HG02588 (cell line): ENCODE results near the gene CCR6.

Source experiments
- ATAC-seq: cut with Tn5 transposase; IDR thresholded peaks from one replicate; pipeline ENCODE4 v1.9.1; 2021; ENCODE audit warnings: mild to moderate bottlenecking, moderate library complexity; ENCODE audit not compliant: unreplicated experiment

CCR6 gene

GRCh38 chr6:167097770-167098169 is 25.1 kb upstream of the CCR6 start:
- ATAC-seq, result no peak

- no peak for ATAC-seq
These were observed 24.1 kb upstream of the CCR6 start for GRCh38 chr6:167098825-167099225.

DNA sequence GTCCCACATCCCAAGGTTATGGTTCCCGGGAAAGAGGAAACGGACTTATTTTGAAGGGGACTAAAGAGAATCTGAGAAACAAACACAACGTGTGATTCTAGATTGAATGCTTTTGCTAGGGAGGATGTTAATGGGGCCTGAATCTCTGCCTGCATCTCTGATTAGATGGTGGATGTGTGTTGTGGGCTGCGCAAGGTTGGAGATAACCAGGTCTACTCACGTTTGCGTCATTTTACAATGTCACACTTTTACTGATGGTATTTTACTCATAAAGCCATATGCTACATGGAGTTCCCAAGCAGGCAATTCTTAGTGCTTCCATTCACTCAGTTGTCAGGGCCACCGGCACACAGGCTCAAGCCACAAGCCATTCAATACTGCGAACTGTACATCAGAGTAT is 23.2 kb upstream of the CCR6 start:
- no peak for ATAC-seq

DNA sequence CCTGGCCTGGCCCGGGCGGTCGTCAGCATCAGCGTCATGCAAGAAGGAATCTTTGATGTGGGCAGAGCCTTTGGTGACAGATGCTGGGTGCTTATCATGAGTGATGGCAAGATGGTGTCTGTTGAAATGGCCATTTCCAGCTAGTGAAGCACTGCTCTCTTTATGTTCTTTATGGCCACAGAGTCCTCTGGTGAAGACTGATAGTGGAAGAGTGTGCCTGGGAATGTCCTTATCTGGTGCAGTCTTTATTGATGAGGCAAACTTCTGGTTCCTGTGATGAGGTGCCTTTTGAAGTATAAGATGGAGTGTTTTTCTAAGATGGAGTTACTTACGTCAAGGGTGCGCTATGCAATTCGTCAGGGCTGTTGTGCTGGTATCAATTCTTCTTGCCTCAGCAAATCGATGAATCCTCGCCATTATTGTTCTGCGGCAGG is 22.6 kb upstream of the CCR6 start:
- no peak for ATAC-seq

DNA sequence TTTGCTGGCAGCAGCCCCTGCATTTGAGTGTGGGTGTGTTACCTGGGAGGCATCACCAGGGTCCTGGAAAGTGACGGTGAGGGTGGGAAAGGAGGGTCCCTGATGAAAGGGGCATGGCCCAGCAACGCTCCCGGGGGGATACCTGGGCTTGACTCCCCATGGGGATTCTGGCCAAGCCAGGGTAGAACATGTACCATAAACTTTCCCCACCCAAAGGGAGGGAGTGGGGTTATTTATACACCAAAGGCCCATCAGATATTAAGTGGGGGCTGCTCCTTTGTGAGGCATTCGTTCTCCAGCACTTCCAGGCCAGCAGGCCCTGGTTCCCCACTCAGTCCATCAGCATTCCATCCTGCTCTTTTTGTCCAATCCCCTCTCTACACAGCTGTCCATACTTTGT is 20.6 kb upstream of the CCR6 start:
- no peak for ATAC-seq

- peak; percentile 97 for ATAC-seq
These were observed 19.6 kb upstream of the CCR6 start for GRCh38 chr6:167103041-167103891.

GRCh38 chr6:167104388-167104787 is 18.5 kb upstream of the CCR6 start:
- no peak for ATAC-seq

GRCh38 chr6:167105060-167105459 is 17.8 kb upstream of the CCR6 start:
- ATAC-seq, result no peak

GRCh38 chr6:167106406-167106805 is 16.5 kb upstream of the CCR6 start:
- no peak for ATAC-seq

DNA sequence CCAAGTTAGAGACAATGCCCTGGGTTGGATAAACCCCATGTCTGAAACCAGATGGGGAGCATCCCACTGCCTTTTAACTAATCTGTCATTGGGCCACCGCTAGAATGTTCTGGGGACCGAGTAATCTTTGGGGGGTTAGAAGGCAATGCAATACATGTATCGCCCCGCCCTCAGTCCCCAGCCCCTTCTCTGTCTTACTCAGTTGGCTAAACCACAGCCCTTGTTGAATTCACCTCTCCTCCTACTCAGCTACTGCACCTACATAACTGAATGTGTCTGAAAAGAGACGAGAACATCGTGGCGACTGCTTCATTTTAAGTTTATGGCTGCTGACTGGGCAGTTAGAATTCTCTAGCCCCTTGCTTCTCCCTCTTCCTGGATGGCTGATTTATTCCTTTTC is 15.1 kb upstream of the CCR6 start:
- ATAC-seq, result no peak

DNA sequence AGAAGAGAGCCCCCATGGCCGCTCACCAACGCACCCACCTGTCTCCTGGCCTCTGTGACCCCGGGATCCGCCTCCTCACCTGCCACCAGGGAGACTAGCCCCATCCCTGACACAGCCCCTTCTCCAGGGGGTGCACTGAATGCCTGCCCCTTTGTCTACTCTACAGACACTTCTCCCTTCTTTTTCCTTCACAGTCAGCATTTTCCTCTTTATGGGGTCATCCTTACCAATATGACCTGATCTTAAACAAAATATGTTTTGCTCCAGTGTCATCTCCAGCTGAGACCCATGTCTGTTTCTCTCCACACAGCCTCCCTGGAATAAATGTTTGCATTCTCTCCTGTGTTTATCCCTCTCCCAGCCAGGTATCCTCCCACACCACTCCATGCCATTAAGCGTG is 14.6 kb upstream of the CCR6 start:
- no peak for ATAC-seq

GRCh38 chr6:167109651-167110050 is 13.2 kb upstream of the CCR6 start:
- no peak for ATAC-seq

DNA sequence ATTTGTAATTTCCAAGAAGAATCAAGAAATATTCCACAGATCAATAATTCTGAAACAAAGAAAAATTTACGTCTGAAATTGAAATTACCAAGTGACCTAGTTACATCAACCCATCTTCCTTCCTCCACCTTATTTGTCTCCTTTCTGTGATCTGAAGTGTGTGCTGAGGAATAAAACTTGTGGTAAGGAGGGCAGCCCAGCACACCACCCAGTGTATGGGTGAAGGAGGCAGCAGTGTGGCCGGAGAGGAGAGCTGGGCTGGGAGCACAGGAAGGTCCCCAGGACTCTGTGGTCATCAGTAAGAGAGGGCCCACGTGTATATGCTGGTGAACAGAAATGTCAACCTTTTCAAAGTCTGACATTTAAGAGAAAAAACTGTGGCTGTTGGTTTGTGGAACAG is 11.3 kb upstream of the CCR6 start:
- no peak for ATAC-seq

DNA sequence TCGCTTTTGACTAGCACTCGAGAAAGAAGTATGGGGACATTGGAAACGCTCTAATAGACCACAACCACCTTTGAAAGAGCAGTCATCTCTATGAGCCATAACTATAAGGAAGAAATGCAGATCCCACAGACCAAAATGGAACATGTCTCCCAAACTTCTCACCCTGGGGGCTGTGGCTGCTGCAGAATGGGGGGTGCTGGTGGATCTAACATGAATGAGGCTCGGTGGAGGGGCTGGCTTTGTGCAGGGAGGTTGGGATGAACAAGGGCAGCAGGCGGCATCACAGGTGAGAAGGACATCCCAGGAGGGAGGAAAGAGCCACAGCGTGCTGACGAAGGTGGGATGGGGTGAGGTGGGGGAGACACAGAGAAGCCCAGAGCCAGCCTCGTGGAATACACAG is 10.5 kb upstream of the CCR6 start:
- no peak for ATAC-seq

GRCh38 chr6:167113047-167113754 is 9.7 kb upstream of the CCR6 start:
- peak; percentile 47 for ATAC-seq

GRCh38 chr6:167113935-167114910 is 8.7 kb upstream of the CCR6 start:
- peak; percentile 88 for ATAC-seq

GRCh38 chr6:167115054-167115453 is 7.8 kb upstream of the CCR6 start:
- ATAC-seq, result no peak

GRCh38 chr6:167116109-167116837 is 6.6 kb upstream of the CCR6 start:
- ATAC-seq, result no peak

DNA sequence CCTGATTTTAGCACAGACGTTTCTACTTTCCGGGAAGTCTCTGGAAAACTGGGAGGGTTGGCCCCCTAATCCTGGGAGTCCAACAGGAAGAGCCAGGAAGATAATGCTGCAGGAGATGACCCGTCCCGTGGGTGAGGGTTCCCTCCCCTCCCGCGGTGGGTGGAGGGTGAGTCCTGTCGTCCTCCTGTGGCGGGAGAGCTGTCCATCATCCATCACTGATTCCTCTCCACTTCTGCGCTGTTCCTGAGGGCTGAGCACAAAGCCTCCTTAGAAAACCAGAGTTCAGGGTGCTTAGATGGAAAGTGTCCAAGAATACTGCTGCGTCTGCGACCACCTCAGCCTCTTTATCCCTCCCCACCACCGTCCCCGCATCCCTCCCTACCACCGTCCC is 6.1 kb upstream of the CCR6 start:
- ATAC-seq, result no peak

DNA sequence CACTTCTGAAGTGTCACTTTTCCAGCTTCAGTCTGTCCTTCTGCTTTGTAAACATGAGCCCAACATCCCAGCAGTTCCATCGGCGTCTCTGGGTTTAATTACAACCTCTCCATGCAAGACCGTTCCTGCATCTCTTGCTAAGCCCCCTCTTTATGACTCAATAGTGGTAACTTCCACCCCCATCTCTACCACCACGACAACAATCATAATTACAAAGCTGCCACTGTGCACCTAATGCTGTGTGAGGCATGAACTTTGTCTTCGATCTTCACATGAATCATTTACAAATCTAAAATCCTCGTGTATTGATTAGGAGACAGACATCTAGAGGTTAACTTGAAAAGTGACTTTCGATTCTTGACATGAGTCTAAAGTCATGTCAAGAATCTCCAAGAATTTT is 4.9 kb upstream of the CCR6 start:
- no peak for ATAC-seq

- no peak for ATAC-seq
These were observed 4.1 kb upstream of the CCR6 start for GRCh38 chr6:167118839-167119238.
